ENCODE measurements around the gene TBKBP1. TPM values are rescaled to one million over a fixed set of nuclear protein-coding genes. Genes with fewer than 3 reads are reported as not detected.

The TBKBP1 gene
- total and polyA plus RNA-seq, 4 donors: 0.25 to 2.0 (median 1.5) TPM

DNA sequence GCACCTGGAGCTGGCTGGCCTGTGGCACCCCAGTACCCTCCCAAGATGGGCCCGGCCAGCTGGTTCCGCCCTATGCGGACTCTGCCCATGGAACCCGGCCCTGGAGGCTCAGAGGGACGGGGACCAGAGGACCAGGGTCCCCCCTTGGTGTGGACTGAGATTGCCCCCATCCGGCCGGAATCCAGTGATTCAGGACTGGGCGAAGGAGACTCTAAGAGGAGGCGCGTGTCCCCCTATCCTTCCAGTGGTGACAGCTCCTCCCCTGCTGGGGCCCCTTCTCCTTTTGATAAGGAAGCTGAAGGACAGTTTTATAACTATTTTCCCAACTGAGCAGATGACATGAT lies 51.0 kb downstream of the TBKBP1 start:
- Histone ChIP-seq H3K4me3 (ENCODE audit: low read depth in 1 of 3, low read length in 3 of 3) (no peak overlapping the region), H3K27me3 (ENCODE audit: control insufficient read depth in 4 of 4, insufficient read depth in 4 of 4, low read length in 3 of 4) (peaks cover 2 to 5% (median 3%) of the 10 kb centered on the region in 4 donors), H3K4me1 (ENCODE audit: control insufficient read depth in 4 of 4, insufficient read depth in 4 of 4, low read length in 3 of 4) (no peaks in the 10 kb centered on the region), H3K36me3 (ENCODE audit: control insufficient read depth in 4 of 4, insufficient read depth in 3 of 4, low read depth in 1 of 4, low read length in 3 of 4) (no peaks in the 10 kb centered on the region), H3K9ac (ENCODE audit: low read depth in 1 of 2, low read length in 2 of 2) (no peak overlapping the region), H3K9me3 (ENCODE audit: control insufficient read depth in 4 of 4, low read length in 3 of 4) (no peaks in the 10 kb centered on the region), H3K27ac (ENCODE audit: low read depth in 1 of 2, low read length in 2 of 2) (no peak overlapping the region)
- TF ChIP-seq, protein P1, sequence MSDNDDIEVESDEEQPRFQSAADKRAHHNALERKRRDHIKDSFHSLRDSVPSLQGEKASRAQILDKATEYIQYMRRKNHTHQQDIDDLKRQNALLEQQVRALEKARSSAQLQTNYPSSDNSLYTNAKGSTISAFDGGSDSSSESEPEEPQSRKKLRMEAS (IDR thresholded peaks at IDR 0.05): no peak
- TF ChIP-seq NR2F2 (IDR thresholded peaks at IDR 0.05) (no peak), HNF4A (conservative IDR thresholded peaks at IDR 0.05) (no peak), JUND (IDR thresholded peaks at IDR 0.05) (no peak), SP1 (IDR thresholded peaks at IDR 0.05) (no peak), EGR1 (IDR thresholded peaks at IDR 0.05; ENCODE audit: low read depth in 2 of 2) (no peak), TAF1 (conservative IDR thresholded peaks at IDR 0.05) (no peak), YY1 (IDR thresholded peaks at IDR 0.05) (no peak), FOXA1 (IDR thresholded peaks at IDR 0.05) (no peak), RAD21 (IDR thresholded peaks at IDR 0.05) (no peak), GABPA (IDR thresholded peaks at IDR 0.05 in 1 of 2, conservative IDR thresholded peaks at IDR 0.05 in 1 of 2) (no peak), FOXA2 (IDR thresholded peaks at IDR 0.05) (no peak), RXRA (IDR thresholded peaks at IDR 0.05) (no peak)
- TF ChIP-seq, protein P2, sequence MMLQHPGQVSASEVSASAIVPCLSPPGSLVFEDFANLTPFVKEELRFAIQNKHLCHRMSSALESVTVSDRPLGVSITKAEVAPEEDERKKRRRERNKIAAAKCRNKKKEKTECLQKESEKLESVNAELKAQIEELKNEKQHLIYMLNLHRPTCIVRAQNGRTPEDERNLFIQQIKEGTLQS (IDR thresholded peaks at IDR 0.05): no peak
- TF ChIP-seq, protein P3, sequence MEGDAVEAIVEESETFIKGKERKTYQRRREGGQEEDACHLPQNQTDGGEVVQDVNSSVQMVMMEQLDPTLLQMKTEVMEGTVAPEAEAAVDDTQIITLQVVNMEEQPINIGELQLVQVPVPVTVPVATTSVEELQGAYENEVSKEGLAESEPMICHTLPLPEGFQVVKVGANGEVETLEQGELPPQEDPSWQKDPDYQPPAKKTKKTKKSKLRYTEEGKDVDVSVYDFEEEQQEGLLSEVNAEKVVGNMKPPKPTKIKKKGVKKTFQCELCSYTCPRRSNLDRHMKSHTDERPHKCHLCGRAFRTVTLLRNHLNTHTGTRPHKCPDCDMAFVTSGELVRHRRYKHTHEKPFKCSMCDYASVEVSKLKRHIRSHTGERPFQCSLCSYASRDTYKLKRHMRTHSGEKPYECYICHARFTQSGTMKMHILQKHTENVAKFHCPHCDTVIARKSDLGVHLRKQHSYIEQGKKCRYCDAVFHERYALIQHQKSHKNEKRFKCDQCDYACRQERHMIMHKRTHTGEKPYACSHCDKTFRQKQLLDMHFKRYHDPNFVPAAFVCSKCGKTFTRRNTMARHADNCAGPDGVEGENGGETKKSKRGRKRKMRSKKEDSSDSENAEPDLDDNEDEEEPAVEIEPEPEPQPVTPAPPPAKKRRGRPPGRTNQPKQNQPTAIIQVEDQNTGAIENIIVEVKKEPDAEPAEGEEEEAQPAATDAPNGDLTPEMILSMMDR (IDR thresholded peaks at IDR 0.05; ENCODE audit: low read depth, low read length, missing input control): no peak
- TF ChIP-seq, protein P4, sequence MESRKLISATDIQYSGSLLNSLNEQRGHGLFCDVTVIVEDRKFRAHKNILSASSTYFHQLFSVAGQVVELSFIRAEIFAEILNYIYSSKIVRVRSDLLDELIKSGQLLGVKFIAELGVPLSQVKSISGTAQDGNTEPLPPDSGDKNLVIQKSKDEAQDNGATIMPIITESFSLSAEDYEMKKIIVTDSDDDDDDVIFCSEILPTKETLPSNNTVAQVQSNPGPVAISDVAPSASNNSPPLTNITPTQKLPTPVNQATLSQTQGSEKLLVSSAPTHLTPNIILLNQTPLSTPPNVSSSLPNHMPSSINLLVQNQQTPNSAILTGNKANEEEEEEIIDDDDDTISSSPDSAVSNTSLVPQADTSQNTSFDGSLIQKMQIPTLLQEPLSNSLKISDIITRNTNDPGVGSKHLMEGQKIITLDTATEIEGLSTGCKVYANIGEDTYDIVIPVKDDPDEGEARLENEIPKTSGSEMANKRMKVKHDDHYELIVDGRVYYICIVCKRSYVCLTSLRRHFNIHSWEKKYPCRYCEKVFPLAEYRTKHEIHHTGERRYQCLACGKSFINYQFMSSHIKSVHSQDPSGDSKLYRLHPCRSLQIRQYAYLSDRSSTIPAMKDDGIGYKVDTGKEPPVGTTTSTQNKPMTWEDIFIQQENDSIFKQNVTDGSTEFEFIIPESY (IDR thresholded peaks at IDR 0.05): no peak
- 60% methylated on average over 10 of the region's 10 CpGs for WGBS
- no peak for DNase-seq (ENCODE audit: low spot score)

DNA sequence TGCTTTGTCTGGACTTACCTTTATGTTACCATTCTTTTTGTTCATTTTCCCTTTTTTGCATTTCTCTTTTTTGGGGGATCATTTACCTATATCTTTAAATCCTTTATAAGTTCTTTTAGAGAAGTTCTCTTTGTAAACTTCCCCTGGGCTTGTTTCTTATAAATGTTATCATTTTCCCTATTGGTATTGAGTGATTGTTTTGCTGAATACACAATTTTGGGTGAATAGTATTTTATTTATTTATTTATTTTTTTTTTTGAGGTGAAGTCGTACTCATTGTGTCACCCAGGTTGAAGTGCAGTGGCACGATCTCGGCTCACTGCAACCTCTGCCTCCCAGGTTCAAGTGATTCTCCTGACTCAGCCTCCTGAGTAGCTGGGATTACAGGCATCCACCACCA lies 57.5 kb downstream of the TBKBP1 start:
- WGBS: 81% methylated on average over 3 of the region's 3 CpGs
- H3K4me3 ChIP-seq (ENCODE audit: low read depth in 1 of 3, low read length in 3 of 3): no peak overlapping the region
- TF ChIP-seq RAD21 (IDR thresholded peaks at IDR 0.05) (no peak), EGR1 (IDR thresholded peaks at IDR 0.05; ENCODE audit: low read depth in 2 of 2) (no peak), YY1 (IDR thresholded peaks at IDR 0.05) (no peak), NR2F2 (IDR thresholded peaks at IDR 0.05) (no peak), GABPA (IDR thresholded peaks at IDR 0.05 in 1 of 2, conservative IDR thresholded peaks at IDR 0.05 in 1 of 2) (no peak), SP1 (IDR thresholded peaks at IDR 0.05) (no peak), HNF4A (conservative IDR thresholded peaks at IDR 0.05) (no peak), TAF1 (conservative IDR thresholded peaks at IDR 0.05) (no peak)
- TF ChIP-seq, protein P3 (IDR thresholded peaks at IDR 0.05; ENCODE audit: low read depth, low read length, missing input control): no peak
- TF ChIP-seq, protein P4 (IDR thresholded peaks at IDR 0.05): no peak
- TF ChIP-seq, protein P1 (IDR thresholded peaks at IDR 0.05): no peak
- TF ChIP-seq, protein P5, sequence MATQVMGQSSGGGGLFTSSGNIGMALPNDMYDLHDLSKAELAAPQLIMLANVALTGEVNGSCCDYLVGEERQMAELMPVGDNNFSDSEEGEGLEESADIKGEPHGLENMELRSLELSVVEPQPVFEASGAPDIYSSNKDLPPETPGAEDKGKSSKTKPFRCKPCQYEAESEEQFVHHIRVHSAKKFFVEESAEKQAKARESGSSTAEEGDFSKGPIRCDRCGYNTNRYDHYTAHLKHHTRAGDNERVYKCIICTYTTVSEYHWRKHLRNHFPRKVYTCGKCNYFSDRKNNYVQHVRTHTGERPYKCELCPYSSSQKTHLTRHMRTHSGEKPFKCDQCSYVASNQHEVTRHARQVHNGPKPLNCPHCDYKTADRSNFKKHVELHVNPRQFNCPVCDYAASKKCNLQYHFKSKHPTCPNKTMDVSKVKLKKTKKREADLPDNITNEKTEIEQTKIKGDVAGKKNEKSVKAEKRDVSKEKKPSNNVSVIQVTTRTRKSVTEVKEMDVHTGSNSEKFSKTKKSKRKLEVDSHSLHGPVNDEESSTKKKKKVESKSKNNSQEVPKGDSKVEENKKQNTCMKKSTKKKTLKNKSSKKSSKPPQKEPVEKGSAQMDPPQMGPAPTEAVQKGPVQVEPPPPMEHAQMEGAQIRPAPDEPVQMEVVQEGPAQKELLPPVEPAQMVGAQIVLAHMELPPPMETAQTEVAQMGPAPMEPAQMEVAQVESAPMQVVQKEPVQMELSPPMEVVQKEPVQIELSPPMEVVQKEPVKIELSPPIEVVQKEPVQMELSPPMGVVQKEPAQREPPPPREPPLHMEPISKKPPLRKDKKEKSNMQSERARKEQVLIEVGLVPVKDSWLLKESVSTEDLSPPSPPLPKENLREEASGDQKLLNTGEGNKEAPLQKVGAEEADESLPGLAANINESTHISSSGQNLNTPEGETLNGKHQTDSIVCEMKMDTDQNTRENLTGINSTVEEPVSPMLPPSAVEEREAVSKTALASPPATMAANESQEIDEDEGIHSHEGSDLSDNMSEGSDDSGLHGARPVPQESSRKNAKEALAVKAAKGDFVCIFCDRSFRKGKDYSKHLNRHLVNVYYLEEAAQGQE (IDR thresholded peaks at IDR 0.05): no peak
- TF ChIP-seq, protein P2 (IDR thresholded peaks at IDR 0.05): no peak
- no peaks in the 10 kb centered on the region for H3K27me3 ChIP-seq (ENCODE audit: control insufficient read depth in 4 of 4, insufficient read depth in 4 of 4, low read length in 3 of 4)
- no peaks in the 10 kb centered on the region for H3K4me1 ChIP-seq (ENCODE audit: control insufficient read depth in 4 of 4, insufficient read depth in 4 of 4, low read length in 3 of 4)
- no peak for DNase-seq (ENCODE audit: low spot score)
- H3K9ac ChIP-seq (ENCODE audit: low read depth in 1 of 2, low read length in 2 of 2): no peak overlapping the region
- no peaks in the 10 kb centered on the region for H3K36me3 ChIP-seq (ENCODE audit: control insufficient read depth in 4 of 4, insufficient read depth in 3 of 4, low read depth in 1 of 4, low read length in 3 of 4)
- H3K9me3 ChIP-seq (ENCODE audit: control insufficient read depth in 4 of 4, low read length in 3 of 4): peaks cover 0 to 8% (median 4%) of the 10 kb centered on the region in 4 donors
- no peak overlapping the region for H3K27ac ChIP-seq (ENCODE audit: low read depth in 1 of 2, low read length in 2 of 2)
